GM21529 (cell line): ENCODE data around the gene MAP4.
"Not testable (repeated sequence)": the region's sequence is repeated elsewhere in the genome, so short reads cannot be mapped to it uniquely, and the experiment has no call there.

Experiments used
- ATAC-seq: cut with Tn5 transposase; IDR thresholded peaks from one replicate; pipeline ENCODE4 v1.9.1; 2021; ENCODE audit not compliant: unreplicated experiment

The MAP4 gene

DNA sequence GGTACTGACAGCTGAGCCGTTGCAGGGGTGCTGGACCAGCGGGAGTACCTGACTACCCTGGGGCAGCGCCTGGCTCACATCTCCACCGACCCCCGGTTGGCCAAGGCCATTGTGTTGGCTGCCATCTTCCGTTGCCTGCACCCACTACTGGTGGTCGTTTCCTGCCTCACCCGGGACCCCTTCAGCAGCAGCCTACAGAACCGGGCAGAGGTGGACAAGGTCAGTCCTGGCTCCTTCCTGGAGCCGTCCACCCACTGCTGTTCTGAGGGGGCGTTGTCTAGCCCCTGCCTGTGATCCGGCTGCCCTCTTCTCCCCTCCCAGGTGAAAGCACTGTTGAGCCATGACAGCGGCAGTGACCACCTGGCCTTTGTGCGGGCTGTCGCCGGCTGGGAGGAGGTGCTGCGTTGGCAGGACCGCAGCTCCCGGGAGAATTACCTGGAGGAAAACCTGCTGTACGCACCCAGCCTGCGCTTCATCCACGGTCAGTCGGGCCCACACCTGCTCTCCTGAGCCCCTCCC lies 167.6 kb downstream of the MAP4 start:
- ATAC-seq, result no peak

- ATAC-seq, result no peak
Observed at GRCh38 chr3:47847801-47848518, 168.3 kb downstream of the MAP4 start.

- no peak for ATAC-seq
Observed at GRCh38 chr3:47847260-47847659, 169.0 kb downstream of the MAP4 start.

DNA sequence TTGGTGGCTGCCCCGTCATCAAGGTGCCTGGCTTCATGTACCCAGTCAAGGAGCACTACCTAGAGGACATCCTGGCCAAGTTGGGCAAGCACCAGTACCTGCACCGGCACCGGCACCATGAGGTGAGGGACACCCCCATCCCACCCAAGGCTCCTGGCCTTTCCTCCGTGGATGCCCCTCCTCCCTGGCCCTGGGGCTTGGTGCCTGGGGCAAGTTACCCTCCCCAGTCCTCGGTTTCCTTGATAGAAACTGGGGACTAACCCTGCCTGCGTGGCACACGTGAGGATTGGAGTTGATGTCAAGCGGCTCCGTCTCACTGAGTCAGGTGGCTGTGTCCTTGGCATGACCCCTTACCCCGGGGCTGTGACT lies 169.4 kb downstream of the MAP4 start:
- no peak for ATAC-seq

DNA sequence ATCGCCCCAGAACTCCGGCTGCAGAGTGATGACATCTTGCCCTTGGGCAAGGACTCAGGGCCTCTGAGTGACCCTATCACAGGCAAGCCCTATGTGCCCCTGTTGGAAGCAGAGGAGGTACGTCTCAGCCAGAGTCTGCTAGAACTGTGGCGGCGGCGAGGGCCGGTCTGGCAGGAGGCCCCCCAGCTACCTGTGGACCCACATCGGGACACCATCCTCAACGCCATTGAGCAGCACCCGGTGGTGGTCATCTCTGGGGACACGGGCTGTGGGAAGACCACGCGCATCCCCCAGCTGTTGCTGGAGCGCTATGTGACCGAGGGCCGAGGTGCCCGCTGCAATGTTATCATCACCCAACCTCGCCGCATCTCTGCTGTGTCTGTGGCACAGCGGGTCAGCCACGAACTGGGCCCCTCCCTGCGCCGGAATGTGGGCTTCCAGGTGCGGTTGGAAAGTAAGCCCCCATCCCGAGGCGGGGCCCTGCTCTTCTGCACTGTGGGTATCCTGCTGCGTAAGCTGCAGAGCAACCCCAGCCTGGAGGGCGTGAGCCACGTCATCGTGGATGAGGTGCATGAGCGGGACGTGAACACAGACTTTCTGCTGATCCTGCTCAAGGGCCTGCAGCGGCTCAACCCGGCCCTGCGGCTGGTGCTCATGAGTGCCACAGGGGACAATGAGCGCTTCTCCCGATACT lies 169.9 kb downstream of the MAP4 start:
- ATAC-seq, result no peak

- no peak for ATAC-seq
Observed at GRCh38 chr3:47841786-47842349, 174.3 kb downstream of the MAP4 start.

DNA sequence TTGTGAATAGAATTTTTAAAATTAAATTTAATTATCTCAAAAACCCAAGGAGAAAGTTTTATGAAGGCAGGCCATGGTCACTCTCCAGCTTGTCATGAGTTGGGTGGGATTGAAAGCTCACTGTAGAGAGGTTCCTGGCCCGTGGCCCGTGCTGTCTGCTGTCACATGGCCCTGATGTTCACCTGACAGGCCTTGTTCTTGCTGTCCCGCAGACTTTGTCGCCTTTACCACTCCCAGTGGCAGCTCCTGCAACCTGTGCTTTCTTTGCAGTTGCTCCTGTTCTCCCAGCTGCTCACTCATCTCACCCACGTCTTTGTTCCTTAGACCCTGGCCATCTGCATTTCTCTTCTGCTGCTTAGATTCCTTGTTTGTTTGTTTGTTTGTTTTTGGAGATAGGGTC lies 177.7 kb downstream of the MAP4 start:
- no peak for ATAC-seq

- no peak for ATAC-seq
Observed at GRCh38 chr3:47836986-47837385, 179.2 kb downstream of the MAP4 start.

DNA sequence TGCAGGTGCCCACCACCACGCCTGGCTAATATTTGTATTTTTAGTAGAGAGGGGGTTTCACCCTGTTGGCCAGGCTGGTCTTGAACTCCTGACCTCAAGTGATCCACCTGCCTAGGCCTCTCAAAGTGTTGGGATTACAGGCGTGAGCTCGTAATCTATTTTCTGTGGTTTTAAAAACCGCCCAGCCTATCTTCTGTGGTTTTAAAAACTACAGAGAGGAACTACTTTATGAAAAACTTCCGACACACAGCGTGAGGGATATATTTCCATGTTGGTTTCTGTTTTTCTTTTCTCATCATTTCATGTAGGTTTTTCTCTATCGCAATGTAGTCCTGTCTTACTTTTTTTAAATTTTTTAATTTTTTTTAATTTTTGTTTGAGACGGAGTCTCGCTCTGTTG lies 186.7 kb downstream of the MAP4 start:
- not testable (repeated sequence) for ATAC-seq

- no peak for ATAC-seq
Observed at GRCh38 chr3:47825590-47825989, 190.6 kb downstream of the MAP4 start.

DNA sequence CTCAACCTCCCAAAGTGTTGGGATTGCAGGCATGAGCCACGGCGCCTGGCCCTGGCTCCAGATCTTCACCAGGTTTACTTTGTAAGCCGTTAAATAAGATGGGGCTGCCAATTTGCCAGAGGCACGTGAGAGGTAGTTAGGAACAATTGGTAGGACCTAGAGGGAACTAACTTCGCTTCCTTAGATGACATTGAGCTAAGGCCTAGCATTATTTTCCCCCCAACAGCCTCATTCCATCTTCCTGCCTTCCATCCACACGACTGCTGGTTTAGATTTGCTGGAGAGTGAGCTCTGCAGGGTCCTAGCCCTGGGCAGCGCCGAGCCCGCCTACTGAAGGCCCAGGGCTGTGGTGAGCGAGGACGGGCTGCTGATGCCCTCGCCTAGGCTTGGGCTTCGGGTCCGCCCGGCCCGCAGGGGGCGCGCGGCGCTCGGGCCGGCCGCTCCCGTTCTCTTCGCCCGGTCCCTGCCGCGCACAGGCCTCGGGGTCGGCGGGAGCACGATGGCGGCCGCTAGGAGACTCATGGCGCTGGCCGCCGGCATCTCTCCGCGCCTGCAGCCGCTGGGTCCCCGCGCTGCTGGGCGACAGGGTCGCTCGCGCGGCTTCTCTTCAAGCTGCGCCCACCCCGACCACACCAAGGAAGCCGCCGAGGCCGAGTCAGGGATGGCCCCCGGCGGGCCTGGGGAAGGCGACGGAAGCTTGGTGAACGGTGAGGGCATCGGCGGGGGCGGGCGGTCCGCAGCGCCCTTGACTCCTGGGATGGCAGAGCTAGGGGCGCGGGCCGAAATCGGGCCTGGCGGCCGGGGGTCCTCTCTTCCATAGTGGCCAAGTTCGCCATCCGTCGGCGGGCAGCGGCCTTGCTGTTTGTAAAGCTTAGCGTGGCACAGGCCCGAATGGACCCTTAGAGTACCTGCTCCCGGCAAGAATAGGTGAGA lies 191.4 kb downstream of the MAP4 start:
- ATAC-seq, result peak; percentile 93

- no peak for ATAC-seq
Observed at GRCh38 chr3:47817609-47818008, 198.6 kb downstream of the MAP4 start.

DNA sequence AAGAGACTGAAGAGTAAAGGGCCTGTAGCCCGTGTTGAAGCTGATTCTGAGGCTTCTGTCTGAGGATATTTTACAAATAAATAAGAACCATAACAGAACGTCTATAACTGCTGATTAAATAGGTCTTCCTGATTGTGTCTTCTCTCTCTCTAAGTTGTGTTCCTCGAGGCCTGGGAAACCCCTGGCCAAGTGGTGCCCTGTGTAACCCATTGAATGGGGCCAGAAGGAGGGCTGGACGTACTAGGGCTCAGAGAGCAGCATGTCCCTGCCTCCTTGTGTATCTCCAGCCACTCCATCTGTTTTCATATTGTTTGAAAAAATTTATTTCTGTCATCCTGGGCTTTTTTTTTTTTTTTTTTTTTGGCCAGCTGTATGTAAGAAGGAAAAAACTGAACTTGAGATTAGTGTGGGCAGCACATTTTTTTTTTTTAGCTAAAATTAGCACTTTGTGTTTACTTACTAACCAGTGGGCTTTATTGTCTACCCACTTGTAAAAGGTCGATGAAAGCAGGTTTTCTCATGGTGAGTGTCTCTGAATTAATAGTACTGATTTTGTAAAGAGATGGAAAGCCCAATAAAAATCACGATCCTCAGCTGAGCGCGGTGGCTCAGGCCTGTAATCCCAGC lies 202.6 kb downstream of the MAP4 start:
- ATAC-seq, result no peak

DNA sequence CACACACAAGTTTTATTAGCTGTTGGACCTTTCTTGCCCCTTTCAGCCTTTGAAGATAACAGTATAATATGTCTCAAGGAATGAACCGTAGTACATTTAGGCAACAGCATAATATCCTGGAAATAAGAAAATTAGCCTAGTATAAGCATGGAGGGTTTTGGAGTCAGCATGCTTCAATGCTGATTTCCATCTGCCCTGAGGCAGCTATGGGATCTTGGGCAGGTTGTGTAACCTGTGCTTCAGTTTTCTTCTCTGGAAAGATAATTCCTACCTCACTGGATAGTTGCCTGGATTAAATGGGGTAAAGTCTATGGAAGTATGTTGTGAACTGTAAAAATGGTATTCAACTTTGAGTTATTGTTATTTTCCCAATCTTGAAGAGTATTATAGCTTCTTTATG lies 211.6 kb downstream of the MAP4 start:
- no peak for ATAC-seq

- ATAC-seq, result no peak
Observed at GRCh38 chr3:47803480-47804025, 212.7 kb downstream of the MAP4 start.

DNA sequence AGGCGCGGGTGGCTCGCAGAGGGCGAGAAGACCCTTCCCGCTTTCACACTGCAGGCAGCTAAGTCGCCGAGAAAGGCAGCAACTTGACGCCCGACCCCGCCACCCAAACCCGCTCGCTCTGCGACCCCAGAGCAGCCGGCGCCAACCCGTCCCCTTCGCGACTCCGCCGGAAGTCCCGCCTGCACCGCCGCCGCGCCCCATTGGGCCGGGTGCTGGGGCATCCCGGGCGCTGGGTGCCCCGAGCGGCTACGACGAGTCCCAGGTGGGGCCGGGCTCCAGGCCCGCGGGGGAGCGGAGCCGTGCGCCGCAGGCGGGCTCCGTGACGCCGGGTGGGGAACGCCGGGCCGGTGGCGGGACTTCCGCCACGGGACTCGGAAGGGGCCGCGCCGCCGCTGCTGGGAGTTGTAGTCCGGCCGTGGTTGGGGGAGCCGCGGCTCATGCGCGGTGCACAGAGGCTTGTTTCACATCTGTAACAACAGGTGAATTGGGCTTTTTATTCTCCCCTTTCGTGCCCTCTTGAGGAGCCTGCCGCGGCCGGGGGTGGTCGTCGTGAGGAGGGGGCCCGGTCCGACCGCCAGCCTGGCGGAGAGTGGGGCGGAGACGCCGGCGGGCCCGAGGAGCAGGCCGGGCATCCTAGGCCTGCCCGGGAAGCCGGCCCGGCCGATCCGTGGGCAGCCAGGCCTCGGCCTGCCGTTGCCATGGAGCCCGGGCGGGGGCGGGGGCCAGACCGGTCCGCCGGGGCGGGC lies 213.3 kb downstream of the MAP4 start, which contains the start of gene DHX30:
TSS of gene DHX30 (plus strand) at position 405 of the 746 bp plus-strand sequence. CDS start 7,546 bp downstream, outside the sequence.
- peak; percentile 88 for ATAC-seq
